ENCODE results near the gene STAC. TPM values are rescaled to one million over a fixed set of nuclear protein-coding genes. Genes with fewer than 3 reads are reported as not detected.

The STAC gene
- total RNA-seq, 1 experiment from 2014 or later: 2.0 TPM

DNA sequence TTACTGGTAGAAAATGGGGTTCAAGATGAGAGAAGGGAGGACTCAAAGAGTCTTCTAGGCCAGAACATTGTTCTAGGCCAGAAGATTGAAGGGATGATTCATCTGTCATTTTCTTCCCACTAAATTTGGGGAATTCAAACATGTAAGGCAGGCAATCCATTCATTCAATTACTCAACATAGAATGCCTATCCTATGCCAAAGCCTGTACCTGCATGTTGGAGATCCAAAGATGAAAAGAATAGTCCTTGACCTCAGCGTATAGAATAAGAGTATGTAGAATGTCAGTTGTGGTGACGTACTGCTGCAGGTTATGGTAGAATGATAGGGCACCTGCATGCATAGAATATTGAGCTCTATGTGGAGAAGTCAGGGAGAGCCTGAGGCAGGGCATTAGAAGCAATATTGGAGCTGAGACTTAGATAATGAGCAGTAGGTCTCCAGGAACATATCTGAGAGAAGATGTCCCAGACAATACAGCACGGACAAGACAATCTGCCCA lies 49.7 kb downstream of the STAC start:
- no peak overlapping the region for H3K4me3 ChIP-seq (ENCODE audit: low read depth, low read length, poor library complexity, severe bottlenecking)
- H3K36me3 ChIP-seq (ENCODE audit: insufficient read depth, low read length, poor library complexity, severe bottlenecking): no peaks in the 10 kb centered on the region
- BruUV-seq (replicated peaks): no TSS peak
- H3K9me3 ChIP-seq (ENCODE audit: low read depth, low read length, poor library complexity, severe bottlenecking): no peaks in the 10 kb centered on the region
- ChIA-PET CTCF (no interaction called here), POLR2A (ENCODE audit: low non-redundant PET) (no interaction called here)
- TF ChIP-seq CTCF (conservative IDR thresholded peaks at IDR 0.05; ENCODE audit: low read depth, low read length) (no peak), EZH2 (IDR thresholded peaks at IDR 0.05; ENCODE audit: borderline replicate concordance, low read depth, low read length, poor library complexity, severe bottlenecking) (no peak)
- intact Hi-C loops (cut with micrococcal nuclease; ENCODE audit: unreplicated experiment): no loop called here
- no peaks in the 10 kb centered on the region for H3K4me1 ChIP-seq (ENCODE audit: insufficient read depth, low read length, poor library complexity, severe bottlenecking)
- no peak for DNase-seq (ENCODE audit: low spot score)
- no peaks in the 10 kb centered on the region for H3K27me3 ChIP-seq (replicated peaks; ENCODE audit: insufficient read depth, low read depth, low read length, poor library complexity)
- H3K27ac ChIP-seq (ENCODE audit: low read depth, low read length, poor library complexity, severe bottlenecking): no peak overlapping the region

- no peak overlapping the region for H3K27ac ChIP-seq (ENCODE audit: low read depth, low read length, poor library complexity, severe bottlenecking)
- intact Hi-C loops (cut with micrococcal nuclease; ENCODE audit: unreplicated experiment): no loop called here
- BruUV-seq (replicated peaks): no TSS peak
- CTCF ChIA-PET: no interaction called here
- no peak overlapping the region for H3K4me3 ChIP-seq (ENCODE audit: low read depth, low read length, poor library complexity, severe bottlenecking)
- TF ChIP-seq CTCF (conservative IDR thresholded peaks at IDR 0.05; ENCODE audit: low read depth, low read length) (no peak), EZH2 (IDR thresholded peaks at IDR 0.05; ENCODE audit: borderline replicate concordance, low read depth, low read length, poor library complexity, severe bottlenecking) (no peak)
- POLR2A ChIA-PET (ENCODE audit: low non-redundant PET): no interaction called here
- no peaks in the 10 kb centered on the region for H3K4me1 ChIP-seq (ENCODE audit: insufficient read depth, low read length, poor library complexity, severe bottlenecking)
- H3K36me3 ChIP-seq (ENCODE audit: insufficient read depth, low read length, poor library complexity, severe bottlenecking): no peaks in the 10 kb centered on the region
- no peaks in the 10 kb centered on the region for H3K9me3 ChIP-seq (ENCODE audit: low read depth, low read length, poor library complexity, severe bottlenecking)
- DNase-seq (ENCODE audit: low spot score): no peak
- H3K27me3 ChIP-seq (replicated peaks; ENCODE audit: insufficient read depth, low read depth, low read length, poor library complexity): no peaks in the 10 kb centered on the region
Measured at GRCh38 chr3:36433511-36433910, 53.2 kb downstream of the STAC start.

GRCh38 chr3:36434687-36435426 lies 54.6 kb downstream of the STAC start:
- no peak overlapping the region for H3K27ac ChIP-seq (ENCODE audit: low read depth, low read length, poor library complexity, severe bottlenecking)
- no peaks in the 10 kb centered on the region for H3K4me1 ChIP-seq (ENCODE audit: insufficient read depth, low read length, poor library complexity, severe bottlenecking)
- no peaks in the 10 kb centered on the region for H3K9me3 ChIP-seq (ENCODE audit: low read depth, low read length, poor library complexity, severe bottlenecking)
- DNase-seq (ENCODE audit: low spot score): no peak
- CTCF ChIA-PET: no interaction called here
- TF ChIP-seq CTCF (conservative IDR thresholded peaks at IDR 0.05; ENCODE audit: low read depth, low read length) (no peak), EZH2 (IDR thresholded peaks at IDR 0.05; ENCODE audit: borderline replicate concordance, low read depth, low read length, poor library complexity, severe bottlenecking) (no peak)
- H3K27me3 ChIP-seq (replicated peaks; ENCODE audit: insufficient read depth, low read depth, low read length, poor library complexity): no peaks in the 10 kb centered on the region
- intact Hi-C loops (cut with micrococcal nuclease; ENCODE audit: unreplicated experiment): no loop called here
- no TSS peak for BruUV-seq (replicated peaks)
- H3K4me3 ChIP-seq (ENCODE audit: low read depth, low read length, poor library complexity, severe bottlenecking): no peak overlapping the region
- H3K36me3 ChIP-seq (ENCODE audit: insufficient read depth, low read length, poor library complexity, severe bottlenecking): no peaks in the 10 kb centered on the region
- POLR2A ChIA-PET (ENCODE audit: low non-redundant PET): no interaction called here

Data from A673 (cell line).